Measurements from ENCODE around the gene TMEM176B.

Gene TMEM176B

GRCh38 chr7:150799741-150800580, at the start of gene TMEM176B:
Gene TMEM176B (minus strand): TSS chr7:150800364. CDS start chr7:150796569, 3,795 bp downstream.
- DNase-seq = peak in 1 of 3 donors; percentile 24

- DNase-seq = no peak
Observed at GRCh38 chr7:150849204-150849775, 49.1 kb upstream of the TMEM176B start.

- DNase-seq = no peak
Observed at GRCh38 chr7:150848561-150849115, 48.5 kb upstream of the TMEM176B start.

GRCh38 chr7:150848111-150848510, 47.9 kb upstream of the TMEM176B start:
- DNase-seq = no peak

- DNase-seq = no peak
Observed at GRCh38 chr7:150847536-150847935, 47.4 kb upstream of the TMEM176B start.

- no peak for DNase-seq
Observed at GRCh38 chr7:150846291-150847115, 46.3 kb upstream of the TMEM176B start.

- DNase-seq = peak; percentile 26 to 49 (median 39)
Observed at GRCh38 chr7:150845421-150845861, 45.3 kb upstream of the TMEM176B start.

GRCh38 chr7:150842716-150843115, 42.6 kb upstream of the TMEM176B start:
- no peak for DNase-seq

- DNase-seq = no peak
Observed at GRCh38 chr7:150842018-150842417, 41.9 kb upstream of the TMEM176B start.

GRCh38 chr7:150838965-150839650, 38.9 kb upstream of the TMEM176B start:
- no peak for DNase-seq

GRCh38 chr7:150835702-150836280, 35.6 kb upstream of the TMEM176B start:
- DNase-seq = no peak

- DNase-seq = no peak
Observed at GRCh38 chr7:150835019-150835418, 34.9 kb upstream of the TMEM176B start.

GRCh38 chr7:150831851-150832250, 31.7 kb upstream of the TMEM176B start:
- DNase-seq = no peak

GRCh38 chr7:150830937-150831336, 30.8 kb upstream of the TMEM176B start:
- DNase-seq = no peak

- peak; percentile 84 to 87 (median 85) for DNase-seq
Observed at GRCh38 chr7:150829426-150829825, 29.3 kb upstream of the TMEM176B start.

GRCh38 chr7:150828384-150828783, 28.2 kb upstream of the TMEM176B start:
- DNase-seq = no peak

- no peak for DNase-seq
Observed at GRCh38 chr7:150826061-150826849, 26.1 kb upstream of the TMEM176B start.

- DNase-seq = no peak
Observed at GRCh38 chr7:150824379-150825177, 24.4 kb upstream of the TMEM176B start.

- no peak for DNase-seq
Observed at GRCh38 chr7:150823484-150824126, 23.4 kb upstream of the TMEM176B start.

GRCh38 chr7:150823043-150823442, 22.9 kb upstream of the TMEM176B start:
- DNase-seq = no peak

All from suppressor macrophage treated with lipopolysaccharide for 1 hour (primary cell).